ENCODE measurements around the gene KDM3A.

The KDM3A gene

GRCh38 chr2:86498468-86499260 is 57.5 kb downstream of the KDM3A start:
- no peak for TF ChIP-seq ZNF274 (IDR thresholded peaks at IDR 0.05; ENCODE audit: low read depth, low read length)
- H3K4me3 ChIP-seq (ENCODE audit: low read length), result no peak overlapping the region

- no peak for TF ChIP-seq ZNF274 (IDR thresholded peaks at IDR 0.05; ENCODE audit: low read depth, low read length)
- no peak overlapping the region for H3K4me3 ChIP-seq (ENCODE audit: low read length)
Observed at GRCh38 chr2:86499326-86499725, 58.2 kb downstream of the KDM3A start.

- no peak for TF ChIP-seq ZNF274 (IDR thresholded peaks at IDR 0.05; ENCODE audit: low read depth, low read length)
- H3K4me3 ChIP-seq (ENCODE audit: low read length), result no peak overlapping the region
Observed at GRCh38 chr2:86500325-86501083, 59.3 kb downstream of the KDM3A start.

GRCh38 chr2:86507600-86507999 is 66.4 kb downstream of the KDM3A start:
- no peak overlapping the region for H3K4me3 ChIP-seq (ENCODE audit: low read length)
- no peak for TF ChIP-seq ZNF274 (IDR thresholded peaks at IDR 0.05; ENCODE audit: low read depth, low read length)

- TF ChIP-seq ZNF274 (IDR thresholded peaks at IDR 0.05; ENCODE audit: low read depth, low read length), result no peak
- H3K4me3 ChIP-seq (ENCODE audit: low read length), result no peak overlapping the region
Observed at GRCh38 chr2:86510436-86510933, 69.3 kb downstream of the KDM3A start.

- H3K4me3 ChIP-seq (ENCODE audit: low read length), result no peak overlapping the region
- no peak for TF ChIP-seq ZNF274 (IDR thresholded peaks at IDR 0.05; ENCODE audit: low read depth, low read length)
Observed at GRCh38 chr2:86512034-86512433, 70.9 kb downstream of the KDM3A start.

GRCh38 chr2:86512892-86513291 is 71.7 kb downstream of the KDM3A start:
- H3K4me3 ChIP-seq (ENCODE audit: low read length), result no peak overlapping the region
- no peak for TF ChIP-seq ZNF274 (IDR thresholded peaks at IDR 0.05; ENCODE audit: low read depth, low read length)

GRCh38 chr2:86513948-86514660 is 72.9 kb downstream of the KDM3A start:
- no peak for TF ChIP-seq ZNF274 (IDR thresholded peaks at IDR 0.05; ENCODE audit: low read depth, low read length)
- H3K4me3 ChIP-seq (ENCODE audit: low read length), result no peak overlapping the region

- no peak overlapping the region for H3K4me3 ChIP-seq (ENCODE audit: low read length)
- no peak for TF ChIP-seq ZNF274 (IDR thresholded peaks at IDR 0.05; ENCODE audit: low read depth, low read length)
Observed at GRCh38 chr2:86518481-86518880, 77.3 kb downstream of the KDM3A start.

GRCh38 chr2:86519349-86519748 is 78.2 kb downstream of the KDM3A start:
- TF ChIP-seq ZNF274 (IDR thresholded peaks at IDR 0.05; ENCODE audit: low read depth, low read length), result no peak
- H3K4me3 ChIP-seq (ENCODE audit: low read length), result no peak overlapping the region

- no peak for TF ChIP-seq ZNF274 (IDR thresholded peaks at IDR 0.05; ENCODE audit: low read depth, low read length)
Observed at GRCh38 chr2:86520153-86520552, 79.0 kb downstream of the KDM3A start.

GRCh38 chr2:86521922-86522321 is 80.8 kb downstream of the KDM3A start:
- no peak overlapping the region for H3K4me3 ChIP-seq (ENCODE audit: low read length)
- TF ChIP-seq ZNF274 (IDR thresholded peaks at IDR 0.05; ENCODE audit: low read depth, low read length), result no peak

More at GRCh38 chr2:86520153-86520552, 79.0 kb downstream of the KDM3A start:
- no peak overlapping the region for H3K4me3 ChIP-seq (ENCODE audit: low read length)

GRCh38 chr2:86522711-86523110 is 81.5 kb downstream of the KDM3A start:
- TF ChIP-seq ZNF274 (IDR thresholded peaks at IDR 0.05; ENCODE audit: low read depth, low read length), result no peak
- H3K4me3 ChIP-seq (ENCODE audit: low read length), result no peak overlapping the region

GRCh38 chr2:86523491-86523890 is 82.3 kb downstream of the KDM3A start:
- no peak for TF ChIP-seq ZNF274 (IDR thresholded peaks at IDR 0.05; ENCODE audit: low read depth, low read length)
- H3K4me3 ChIP-seq (ENCODE audit: low read length), result no peak overlapping the region

Measured in GM08714 (cell line).